Hippocampal formation (tissue), 2 donors: ENCODE data around the gene CAPS.
"Not testable (repeated sequence)": the region's sequence is repeated elsewhere in the genome, so short reads cannot be mapped to it uniquely, and the experiment has no call there.

ENCODE experiments used
- DNase-seq, 2 donors: peaks; one replicate each; lab custom pipeline; 2025; lab: John Stamatoyannopoulos, UW

CAPS gene

DNA sequence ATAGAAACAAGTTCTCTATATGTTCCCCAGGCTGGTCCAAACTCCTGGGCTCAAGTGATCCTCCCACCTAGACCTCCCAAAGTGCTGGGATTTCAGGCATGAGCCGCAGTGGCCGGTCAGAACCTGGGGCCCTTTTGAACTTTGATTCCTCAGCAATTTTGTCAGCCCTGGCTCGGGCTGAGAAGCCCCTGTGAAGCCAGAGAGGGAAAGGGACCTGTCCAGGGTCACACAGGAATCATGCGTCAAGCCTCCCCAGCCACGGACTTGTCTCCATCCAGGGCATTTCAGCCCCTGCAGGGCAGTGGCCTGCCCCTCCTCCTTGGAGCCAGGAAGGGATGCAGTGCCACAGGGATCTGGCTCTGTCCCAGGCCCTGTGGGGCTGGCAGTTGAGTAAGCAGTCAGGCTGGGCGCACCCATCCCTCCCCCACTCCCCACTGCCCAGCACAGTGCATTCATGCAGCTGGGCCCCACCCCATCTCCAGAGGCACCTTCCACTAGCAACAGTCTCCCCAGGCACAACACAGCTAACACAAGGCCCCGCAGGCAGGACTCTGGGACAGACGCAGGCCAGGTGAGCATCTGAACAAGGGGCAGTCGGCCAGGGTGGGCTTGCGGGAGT lies at the start of gene CAPS:
Gene CAPS (plus strand): TSS at position 516 of the 619 bp plus-strand sequence. CDS start 153 bp downstream, outside the sequence.
- DNase-seq: peak in 1 of 2 donors; percentile 18

DNA sequence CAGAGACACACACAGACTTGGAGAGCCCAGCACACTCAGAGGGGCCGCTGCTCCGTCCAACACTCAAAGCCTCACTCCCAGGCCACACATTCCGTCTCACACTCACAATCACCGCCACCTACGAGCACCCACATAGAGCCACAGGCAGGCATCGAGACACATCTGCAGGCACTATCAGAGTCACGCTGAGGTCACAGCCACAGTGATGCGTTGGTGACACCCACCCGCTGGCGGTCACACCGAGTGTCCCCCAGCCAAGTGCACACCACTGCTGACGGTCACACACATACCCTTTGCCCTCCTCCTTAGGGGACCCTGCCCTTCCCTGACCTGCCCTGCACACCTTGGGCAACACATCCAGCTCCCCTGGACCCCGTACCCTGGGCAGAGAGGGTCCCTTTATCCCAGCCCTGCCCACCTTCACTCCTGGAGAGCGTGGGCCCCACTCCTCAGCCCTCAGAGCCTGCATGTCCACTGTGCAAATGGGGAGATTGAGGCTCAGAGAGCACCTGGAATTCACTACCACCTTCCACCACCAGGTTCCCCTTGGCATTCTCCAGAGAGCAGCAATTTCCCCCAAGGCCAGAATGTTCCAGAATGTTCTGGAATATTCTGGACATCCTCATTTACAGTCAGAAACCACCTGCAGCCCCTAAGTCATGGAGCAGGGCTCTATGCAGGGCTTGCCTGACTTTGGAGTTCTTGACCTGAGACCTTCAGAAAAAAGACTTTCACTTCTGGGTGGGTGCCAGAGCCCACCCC lies 49.1 kb upstream of the CAPS start:
- no peak for DNase-seq

DNA sequence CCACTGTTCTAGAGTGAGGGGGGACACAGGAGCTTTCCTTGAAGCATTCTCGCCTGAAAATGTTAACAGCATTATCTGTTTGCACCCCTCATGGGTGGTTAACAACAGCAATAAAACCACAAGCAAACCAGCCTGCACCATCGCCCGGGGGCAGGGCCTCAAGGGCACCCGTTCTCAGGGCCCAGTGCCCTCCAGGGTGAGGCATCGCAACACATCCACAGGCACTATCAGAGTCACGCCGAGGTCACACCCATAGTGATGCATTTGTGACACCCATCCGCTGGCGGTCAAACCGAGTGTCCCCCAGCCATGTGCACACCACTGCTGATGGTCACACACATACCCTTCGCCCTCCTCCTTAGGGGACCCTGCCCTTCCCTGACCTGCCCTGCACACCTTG lies 48.3 kb upstream of the CAPS start:
- no peak for DNase-seq

DNA sequence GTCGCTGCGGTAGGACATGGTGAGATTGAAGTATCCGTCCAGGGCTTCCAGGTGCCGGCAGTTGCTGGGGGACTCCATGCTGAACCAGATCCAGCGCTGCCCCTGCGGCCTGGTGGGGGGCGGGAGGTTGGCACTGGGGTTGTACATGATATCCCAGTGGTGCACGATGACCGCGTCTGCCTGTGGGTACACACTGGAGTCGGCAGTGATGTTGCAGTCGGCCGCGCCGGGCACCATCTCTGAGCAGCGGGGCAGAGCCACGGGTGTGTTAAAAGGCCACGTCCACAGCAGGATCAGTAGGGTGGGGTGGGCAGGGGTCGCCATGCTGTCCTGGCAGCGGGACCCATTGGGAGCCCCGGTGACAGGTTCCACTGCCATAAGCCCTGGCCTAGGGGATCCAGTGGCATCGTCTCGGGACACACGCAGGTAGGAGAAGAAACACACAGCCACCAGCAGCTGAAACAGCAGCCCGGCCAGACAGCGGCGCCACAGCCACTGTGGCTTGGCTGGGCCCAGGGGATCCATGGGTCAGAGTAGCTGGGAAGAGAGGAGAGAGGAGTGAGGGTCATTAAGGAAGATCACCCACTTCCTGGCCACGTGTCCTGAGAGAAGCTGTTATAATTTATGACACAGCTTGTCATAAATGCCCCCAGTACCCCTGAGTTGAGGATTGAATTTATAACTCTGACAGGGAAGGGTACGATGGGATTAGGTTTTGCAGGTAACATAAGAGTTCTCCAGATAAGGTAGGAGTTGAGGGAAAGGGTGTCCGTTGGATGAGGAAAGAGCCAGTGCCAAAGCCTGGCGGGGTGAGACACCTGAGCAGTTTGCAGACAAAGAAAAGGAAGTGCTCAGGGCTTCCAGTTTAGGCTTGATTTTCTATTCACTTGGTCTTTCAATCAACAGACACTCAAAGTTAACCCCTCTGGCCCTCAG lies 46.6 kb upstream of the CAPS start:
- DNase-seq: no peak

DNA sequence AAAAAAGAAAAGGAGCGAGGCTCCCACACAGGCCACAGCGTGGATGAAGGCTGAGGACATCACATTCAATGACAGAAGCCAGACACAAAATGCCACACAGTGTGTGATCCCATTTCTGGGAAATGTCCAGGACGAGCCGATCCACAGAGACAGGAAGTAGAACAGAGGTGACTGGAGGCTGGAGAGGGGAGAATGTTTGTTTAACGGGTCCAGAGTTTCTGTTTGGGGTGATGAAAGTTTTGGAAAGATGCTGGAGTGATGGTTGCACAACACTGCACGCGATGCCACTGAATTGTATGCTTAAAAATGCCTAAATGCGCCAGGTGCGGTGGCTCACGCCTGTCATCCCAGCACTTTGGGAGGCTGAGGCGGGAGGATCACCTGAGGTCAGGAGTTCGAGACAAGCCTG lies 43.1 kb upstream of the CAPS start:
- DNase-seq: no peak

DNA sequence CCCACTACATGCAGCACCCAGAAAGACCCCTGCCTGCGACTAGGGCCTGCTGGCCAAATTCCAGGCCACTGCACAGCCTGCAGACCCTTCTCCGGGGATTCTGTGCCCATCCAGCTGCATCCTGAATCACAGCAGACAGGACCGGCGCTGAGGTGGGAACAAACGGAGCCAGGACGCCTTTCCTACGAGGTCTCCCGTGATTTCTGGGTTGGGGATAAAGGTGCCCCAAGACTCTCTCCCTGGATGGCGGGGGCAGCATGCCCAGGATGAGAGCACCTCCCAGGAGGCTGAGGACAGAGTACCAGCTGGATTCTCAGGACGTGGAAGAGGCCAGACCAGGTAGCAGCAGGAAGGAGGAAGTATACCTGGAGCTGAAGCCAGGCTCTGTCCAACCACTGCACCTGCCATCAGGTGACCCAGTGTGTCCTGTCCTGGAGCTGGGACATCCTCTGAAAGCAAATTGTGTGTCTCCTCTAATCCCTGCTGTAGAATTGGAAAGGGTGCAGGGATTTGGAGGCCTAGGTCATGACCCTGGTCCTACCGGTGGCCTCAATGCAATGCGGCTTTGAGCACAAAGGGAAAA lies 40.3 kb upstream of the CAPS start:
- no peak for DNase-seq

DNA sequence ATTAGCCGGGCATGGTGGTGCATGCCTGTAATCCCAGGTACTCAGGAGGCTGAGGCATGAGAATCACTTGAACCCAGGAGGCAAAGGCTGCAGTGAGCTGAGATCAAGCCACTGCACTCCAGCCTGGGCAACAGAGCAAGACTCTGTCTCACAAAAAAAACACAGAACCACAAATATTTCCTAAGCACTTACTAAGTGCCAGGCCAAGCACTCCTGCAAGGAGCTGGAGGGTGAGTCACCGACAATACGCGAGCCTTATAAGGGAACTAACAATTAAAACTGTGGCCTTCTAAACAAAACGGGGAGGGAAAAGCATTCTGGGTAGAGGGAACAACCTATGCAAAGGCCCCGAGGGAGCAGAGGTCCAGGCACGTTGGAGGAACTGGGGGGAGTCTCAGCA lies 39.6 kb upstream of the CAPS start:
- not testable (repeated sequence) for DNase-seq

DNA sequence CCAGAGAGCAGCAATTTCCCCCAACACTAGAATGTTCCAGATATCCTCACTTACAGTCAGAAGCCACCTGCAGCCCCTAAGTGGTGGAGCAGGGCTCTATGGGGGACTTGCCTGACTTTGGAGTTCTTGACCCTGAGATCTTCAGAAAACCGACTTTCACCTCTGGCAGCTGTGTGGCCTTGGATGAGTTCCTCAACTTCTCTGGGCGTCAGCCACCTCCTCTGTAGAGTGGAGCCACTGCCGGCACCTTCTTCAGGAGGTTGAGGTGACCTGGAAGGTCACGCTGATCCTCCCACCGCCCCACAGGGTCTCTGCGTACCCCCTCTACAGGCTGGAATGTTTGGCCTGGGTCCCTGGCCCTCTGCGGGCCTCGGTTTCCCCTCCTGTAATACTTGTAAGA lies 36.6 kb upstream of the CAPS start:
- DNase-seq: no peak

DNA sequence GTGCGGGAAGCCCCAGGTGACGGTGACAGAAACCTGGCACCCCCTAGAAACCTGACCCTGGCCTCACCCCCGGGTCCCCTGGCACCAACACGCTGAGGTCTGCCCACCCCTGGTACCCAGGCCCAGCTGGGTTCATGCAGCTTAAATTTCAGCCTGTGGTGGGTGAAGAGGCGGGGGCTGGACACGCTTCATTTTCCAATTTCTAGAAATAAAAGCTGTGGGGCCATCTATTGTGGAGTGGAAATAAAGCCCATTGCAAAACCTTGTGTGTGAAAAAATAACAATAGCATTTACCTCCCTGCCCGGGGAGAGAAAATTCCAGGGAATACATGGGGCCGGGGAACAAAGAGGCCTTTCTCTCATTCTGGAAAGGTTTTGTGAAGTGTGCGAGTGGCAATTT lies 36.2 kb upstream of the CAPS start:
- DNase-seq: no peak

DNA sequence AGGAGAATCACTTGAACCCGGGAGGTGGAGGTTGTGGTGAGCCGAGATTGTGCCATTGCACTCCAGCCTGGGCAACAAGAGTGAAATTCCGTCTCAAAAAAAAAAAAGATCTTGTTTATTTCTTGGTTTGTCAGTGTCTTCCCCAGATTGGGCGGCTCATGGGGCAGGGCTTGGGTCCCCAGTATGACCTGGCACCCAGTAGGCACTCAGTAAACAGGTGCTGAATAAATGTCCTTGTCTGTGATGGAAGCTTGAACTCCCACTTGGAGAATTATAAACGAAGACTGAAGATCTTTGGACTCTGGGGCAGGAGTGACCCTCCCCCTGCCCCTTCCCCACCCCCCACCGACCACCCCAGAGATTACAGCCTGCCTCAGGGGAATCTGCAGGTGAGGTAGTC lies 33.9 kb upstream of the CAPS start:
- DNase-seq: no peak

DNA sequence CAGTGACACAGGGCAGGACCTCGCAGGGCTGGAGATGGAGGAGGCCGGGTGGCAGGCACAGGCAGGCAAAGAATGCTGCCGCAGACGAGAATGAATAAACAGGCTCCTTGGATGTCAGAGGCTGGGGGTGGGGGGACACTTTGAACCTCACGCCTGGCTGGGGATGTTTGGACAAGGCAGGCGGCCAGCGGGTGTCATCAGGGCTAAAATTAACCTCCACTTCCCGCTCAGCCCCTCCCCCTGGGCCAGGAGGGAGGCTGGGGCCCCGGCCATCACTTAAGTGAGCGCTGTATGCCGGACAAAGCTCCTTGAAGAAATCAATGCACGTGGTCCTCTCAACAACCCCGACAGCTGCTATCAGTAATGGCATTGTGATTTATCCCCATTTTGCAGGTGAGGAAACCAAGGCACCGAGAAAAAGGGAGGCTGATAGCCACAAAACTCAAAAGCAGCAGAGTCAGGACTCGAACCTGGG lies 33.4 kb upstream of the CAPS start:
- peak in 1 of 2 donors; percentile 24 for DNase-seq

DNA sequence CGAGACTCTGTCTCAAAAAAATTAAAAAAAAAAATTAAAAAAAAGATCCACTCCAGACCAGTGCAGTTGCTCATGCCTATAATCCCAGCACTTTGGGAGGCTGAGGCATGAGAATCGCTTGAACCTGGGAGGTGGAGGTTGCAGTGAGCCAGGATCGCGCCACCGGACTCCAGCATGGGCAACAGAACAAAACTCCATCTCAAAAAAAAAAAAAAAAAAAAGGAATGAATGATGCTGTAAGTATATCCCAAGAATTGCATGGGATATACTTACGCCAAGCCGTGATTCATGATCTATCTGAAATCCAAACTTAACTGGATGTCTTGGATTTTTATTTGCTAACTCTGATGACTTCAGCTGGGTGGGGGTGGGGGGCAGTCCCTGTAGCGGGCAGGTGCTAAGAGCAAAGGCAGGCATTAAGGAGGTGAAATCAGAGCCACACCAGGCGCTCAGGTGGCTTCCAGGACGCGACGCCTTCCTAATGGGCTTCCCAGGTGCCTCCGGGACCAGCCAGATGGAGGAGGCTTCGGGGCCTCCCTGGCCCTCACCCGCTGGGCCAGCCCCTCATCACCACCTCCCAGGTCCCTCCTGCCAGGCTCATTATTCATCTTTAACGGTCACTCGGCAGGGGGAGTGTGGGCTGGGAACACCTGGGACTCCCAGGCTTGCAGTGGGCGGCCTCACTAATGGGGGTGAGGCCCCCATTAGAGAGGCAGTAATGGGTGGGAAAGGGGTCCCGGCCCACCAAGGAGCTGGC lies 32.3 kb upstream of the CAPS start:
- DNase-seq: no peak

DNA sequence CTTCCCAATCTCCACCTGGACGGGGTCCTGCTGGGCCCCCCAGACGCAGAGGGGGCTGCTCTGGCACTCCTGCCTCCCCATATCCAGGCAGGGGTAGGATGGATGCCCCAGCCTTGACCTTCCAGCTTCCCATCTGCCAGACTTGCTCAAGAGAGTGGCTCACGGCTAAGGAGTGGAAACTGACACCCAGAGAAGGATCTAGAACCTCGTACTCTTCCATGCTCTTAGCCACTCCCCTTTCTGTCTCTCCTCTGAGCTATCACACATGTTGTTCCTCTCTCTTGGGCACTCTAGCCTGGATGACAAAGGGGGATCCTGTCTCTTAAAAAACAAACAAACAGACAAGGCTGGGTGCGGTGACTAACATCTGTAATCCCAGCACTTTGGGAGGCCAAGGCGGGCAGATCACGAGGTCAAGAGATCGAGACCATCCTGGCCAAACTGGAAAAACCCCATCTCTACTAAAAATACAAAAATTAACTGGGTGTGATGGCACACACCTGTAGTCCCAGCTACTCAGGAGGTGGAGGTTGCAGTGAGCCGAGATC lies 31.6 kb upstream of the CAPS start:
- no peak for DNase-seq

DNA sequence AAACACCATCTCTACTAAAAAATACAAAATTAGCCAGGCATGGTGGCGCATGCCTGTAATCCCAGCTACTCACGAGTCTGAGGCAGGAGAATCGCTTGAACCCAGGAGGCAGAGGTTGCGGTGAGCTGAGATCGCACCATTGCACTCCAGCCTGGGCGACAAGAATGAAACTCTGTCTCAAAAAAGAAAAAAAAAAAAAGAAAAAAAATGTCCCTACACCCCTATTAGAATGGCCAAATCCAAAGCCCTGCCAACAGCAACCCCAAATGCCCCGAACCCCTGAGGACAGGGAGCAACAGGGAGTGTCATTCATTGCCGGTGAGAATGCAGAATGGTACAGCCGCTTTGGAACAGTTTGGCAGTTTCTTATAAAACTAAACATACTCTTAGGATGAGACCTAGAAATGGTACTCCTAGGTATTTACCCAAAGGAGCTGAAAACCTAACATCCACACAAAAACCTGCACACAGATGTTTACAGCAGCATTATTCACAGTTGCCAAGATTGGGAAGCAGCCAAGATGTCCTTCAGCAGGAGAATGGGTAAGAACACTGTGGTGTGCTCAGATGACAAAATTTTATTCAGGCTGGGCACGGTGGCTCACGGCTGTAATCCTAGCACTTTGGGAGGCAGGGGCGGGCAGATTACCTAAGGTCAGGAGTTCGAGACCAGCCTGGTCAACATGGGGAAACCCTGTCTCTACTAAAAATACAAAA lies 30.7 kb upstream of the CAPS start:
- DNase-seq: not testable (repeated sequence)

DNA sequence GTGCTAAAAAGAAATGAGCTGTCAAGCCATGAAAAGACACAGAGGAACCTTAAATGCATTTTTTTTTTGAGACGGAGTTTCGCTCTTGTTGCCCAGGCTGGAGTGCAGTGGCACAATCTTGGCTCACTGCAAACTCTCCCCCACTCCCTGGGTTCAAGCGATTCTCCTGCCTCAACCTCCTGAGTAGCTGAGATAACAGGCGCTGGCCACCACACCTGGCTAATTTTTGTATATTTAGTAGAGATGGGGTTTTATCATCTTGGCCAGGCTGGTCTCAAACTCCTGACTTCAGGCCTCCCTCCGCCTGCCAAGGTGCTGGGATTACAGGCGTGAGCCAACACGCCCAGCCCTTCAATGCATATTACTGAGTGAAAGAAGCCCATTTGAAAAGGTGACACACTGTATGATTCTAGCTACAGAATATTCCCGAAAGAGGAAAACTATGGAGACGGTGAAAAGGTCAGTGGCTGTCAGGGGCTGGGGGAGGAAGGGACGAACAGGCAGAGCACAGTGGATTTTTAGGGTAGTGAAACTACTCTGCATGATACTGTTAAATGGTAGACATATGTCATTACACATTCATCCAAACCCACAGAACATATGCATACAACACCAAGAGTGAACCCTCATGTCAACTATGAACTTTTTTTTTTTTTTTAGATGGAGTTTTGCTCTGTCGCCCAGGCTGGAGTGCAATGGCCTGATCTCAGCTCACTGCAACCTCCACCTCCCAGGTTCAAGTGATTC lies 29.8 kb upstream of the CAPS start:
- DNase-seq: not testable (repeated sequence)

DNA sequence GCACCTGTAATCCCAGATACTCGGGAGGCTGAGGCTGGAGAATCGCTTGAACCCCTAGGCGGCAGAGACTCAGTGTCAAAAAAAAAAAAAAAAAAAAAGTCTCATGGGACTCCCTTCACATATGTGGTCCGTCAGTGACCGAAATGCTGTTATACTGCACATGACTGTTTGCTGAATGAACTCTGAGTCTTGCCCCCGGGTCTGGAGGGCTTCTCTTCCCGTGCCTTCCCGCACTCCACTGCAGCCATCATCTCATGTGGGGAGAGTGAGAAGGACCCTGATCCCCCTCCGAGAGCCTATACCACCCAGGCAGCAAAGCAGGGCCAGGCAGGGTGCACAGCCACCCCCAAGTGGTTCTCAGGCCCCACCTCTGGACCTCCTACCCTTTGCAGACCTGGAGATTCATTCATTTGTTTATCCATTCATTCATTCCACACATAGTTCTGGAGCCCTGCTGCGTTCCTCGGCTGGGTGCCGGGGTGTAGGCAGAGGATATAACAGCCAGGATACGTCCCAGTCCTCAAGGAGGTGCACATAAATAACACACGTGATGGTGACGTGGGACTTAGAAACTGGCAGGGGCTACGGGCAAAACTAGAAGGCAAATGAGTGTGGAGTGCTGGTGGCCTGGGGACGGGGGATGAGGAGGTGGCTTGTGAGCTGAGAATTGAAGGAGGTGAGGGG lies 24.6 kb upstream of the CAPS start:
- DNase-seq: no peak

DNA sequence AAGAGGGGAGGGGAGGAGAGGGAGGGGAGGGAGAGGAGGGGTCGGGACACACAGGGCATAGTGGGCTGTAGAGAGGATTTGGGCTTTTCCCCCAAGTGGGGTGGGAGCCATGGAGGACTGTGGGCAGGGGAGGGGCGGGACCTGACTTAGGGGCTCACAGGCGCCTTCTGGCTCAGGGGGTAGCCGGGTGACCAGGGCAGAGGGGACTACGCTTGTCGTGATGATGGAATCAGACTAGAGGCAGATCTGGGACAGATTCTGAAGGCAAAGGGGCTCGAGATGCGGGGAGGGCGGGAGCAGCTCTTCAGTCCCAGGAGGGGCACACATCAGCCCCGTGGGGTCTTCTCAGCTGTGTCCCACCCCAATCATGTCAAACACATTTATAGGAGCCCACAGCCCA lies 24.0 kb upstream of the CAPS start:
- no peak for DNase-seq

DNA sequence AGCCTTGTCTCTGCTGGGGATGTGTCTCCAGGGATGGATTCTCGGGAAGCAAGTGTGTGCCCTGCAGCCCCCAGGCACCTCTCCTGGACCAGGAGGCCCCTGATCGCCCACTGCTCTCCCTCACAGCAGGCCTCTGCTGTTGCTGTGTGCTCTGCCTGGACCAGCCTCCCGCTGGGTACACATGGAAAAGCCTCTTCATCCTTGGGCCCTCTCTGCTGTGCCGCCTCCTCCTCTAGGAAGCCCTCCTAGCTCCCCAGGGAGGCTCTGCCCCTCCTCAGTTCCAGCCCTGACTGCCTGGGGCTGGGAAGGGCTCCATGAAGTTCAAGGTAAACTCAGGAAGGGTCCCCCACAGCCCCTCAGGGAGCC lies 22.5 kb upstream of the CAPS start:
- no peak for DNase-seq
